OCI-LY1 (cell line): ENCODE results near the gene FGGY.
"Not testable (repeated sequence)": the region's sequence is repeated elsewhere in the genome, so short reads cannot be mapped to it uniquely, and the experiment has no call there.

Experiments
- H2AFZ ChIP-seq: fragments of 200-600 bp; sonication (generic), shearing (Covaris generic); 2 replicates; pipeline ENCODE4 v1.6.0; 2014; ENCODE audit warnings: antibody characterized with exemption, mild to moderate bottlenecking, low read length
- H3F3A ChIP-seq: fragments of 200-600 bp; sonication (generic), shearing (Covaris generic); 2 replicates; pipeline ENCODE4 v1.6.0; 2014; ENCODE audit warnings: mild to moderate bottlenecking, antibody characterized with exemption, low read length, moderate library complexity; ENCODE audit not compliant: insufficient read depth
- H3K27ac ChIP-seq: fragments of 200-600 bp; sonication (generic); 2 replicates; pipeline ENCODE4 v1.5.1; 2014; ENCODE audit warnings: low read length, mixed run types, mild to moderate bottlenecking, low read depth; ENCODE audit not compliant: poor library complexity, severe bottlenecking
- H3K27me3 ChIP-seq: fragments of 200-600 bp; sonication (generic); 2 replicates; pipeline ENCODE4 v1.6.0; 2014; ENCODE audit warnings: antibody characterized with exemption, mild to moderate bottlenecking, low read length, moderate library complexity; ENCODE audit not compliant: insufficient read depth
- H3K36me3 ChIP-seq: fragments of 200-600 bp; sonication (generic); 2 replicates; pipeline ENCODE4 v1.6.1; 2014; ENCODE audit warnings: mild to moderate bottlenecking, antibody characterized with exemption, low read length, moderate library complexity, mixed read lengths; ENCODE audit not compliant: insufficient read depth
- H3K4me1 ChIP-seq: fragments of 200-600 bp; sonication (generic); 2 replicates; pipeline ENCODE4 v1.5.1; 2014; ENCODE audit warnings: mild to moderate bottlenecking, low read length, moderate library complexity; ENCODE audit not compliant: insufficient read depth, severe bottlenecking
- H3K4me2 ChIP-seq: fragments of 200-600 bp; sonication (generic), shearing (Covaris generic); 2 replicates; pipeline ENCODE4 v1.6.1; 2014; ENCODE audit warnings: low read length
- H3K4me3 ChIP-seq: fragments of 200-600 bp; sonication (generic); 2 replicates; pipeline ENCODE4 v1.5.1; 2014; ENCODE audit warnings: low read length, low read depth, mild to moderate bottlenecking, mixed read lengths; ENCODE audit not compliant: poor library complexity, severe bottlenecking
- H3K79me2 ChIP-seq: fragments of 200-600 bp; shearing (Covaris generic); 2 replicates; pipeline ENCODE4 v1.6.1; 2016; ENCODE audit warnings: mixed run types, low read length, mixed read lengths; ENCODE audit not compliant: insufficient read depth
- H3K9ac ChIP-seq: fragments of 200-600 bp; sonication (generic), shearing (Covaris generic); 2 replicates; pipeline ENCODE4 v1.6.1; 2014; ENCODE audit warnings: mild to moderate bottlenecking, low read length, mixed read lengths
- H3K9me2 ChIP-seq: fragments of 200-600 bp; sonication (generic), shearing (Covaris generic); 2 replicates; pipeline ENCODE4 v1.6.1; 2014; ENCODE audit warnings: low read depth, mild to moderate bottlenecking, low read length, mixed read lengths
- H3K9me3 ChIP-seq: fragments of 200-600 bp; shearing (Covaris generic); 2 replicates; pipeline ENCODE4 v1.6.1; 2014; ENCODE audit warnings: low read length, mixed read lengths
- H4K20me1 ChIP-seq: fragments of 200-600 bp; sonication (generic), shearing (Covaris generic); 2 replicates; pipeline ENCODE4 v1.6.0; 2016; ENCODE audit warnings: mild to moderate bottlenecking, low read length; ENCODE audit not compliant: insufficient read depth
- CTCF ChIP-seq: fragments of 200-600 bp; sonication (generic), shearing (Covaris generic); IDR thresholded peaks from 2 replicates; pipeline ENCODE4 v1.5.1; 2017; ENCODE audit warnings: mild to moderate bottlenecking, antibody characterized with exemption, low read length, moderate library complexity, mixed read lengths
- EZH2 ChIP-seq: fragments of 200-600 bp; sonication (generic), shearing (Covaris generic); IDR thresholded peaks from 2 replicates; pipeline ENCODE4 v1.8.0; 2017; ENCODE audit warnings: borderline replicate concordance, mixed run types, mild to moderate bottlenecking, antibody characterized with exemption, low read length, moderate library complexity, mixed read lengths

Gene FGGY

GRCh38 chr1:59556398-59556797 lies 259.5 kb downstream of the FGGY start:
- Histone ChIP-seq H3K9me3 (no peaks in the 10 kb centered on the region), H3K9ac (no peak overlapping the region), H3K4me2 (no peak overlapping the region), H3K4me1 (no peaks in the 10 kb centered on the region), H3K36me3 (no peaks in the 10 kb centered on the region), H3K79me2 (no peaks in the 10 kb centered on the region), H2AFZ (no peak overlapping the region), H3K27ac (no peak overlapping the region), H3F3A (no peaks in the 10 kb centered on the region), H3K4me3 (no peak overlapping the region), H4K20me1 (no peaks in the 10 kb centered on the region), H3K27me3 (no peaks in the 10 kb centered on the region), H3K9me2 (no peaks in the 10 kb centered on the region)
- TF ChIP-seq CTCF: no peak
- no peak for TF ChIP-seq EZH2

GRCh38 chr1:59556802-59557548 lies 260.1 kb downstream of the FGGY start:
- TF ChIP-seq EZH2 (no peak), CTCF (no peak)
- Histone ChIP-seq H3K4me3 (no peak overlapping the region), H3K9me2 (no peaks in the 10 kb centered on the region), H3F3A (no peaks in the 10 kb centered on the region), H3K9me3 (no peaks in the 10 kb centered on the region), H4K20me1 (no peaks in the 10 kb centered on the region), H3K4me2 (no peak overlapping the region), H3K79me2 (no peaks in the 10 kb centered on the region), H3K9ac (no peak overlapping the region), H3K27ac (no peak overlapping the region), H3K4me1 (no peaks in the 10 kb centered on the region), H3K27me3 (no peaks in the 10 kb centered on the region), H2AFZ (no peak overlapping the region), H3K36me3 (no peaks in the 10 kb centered on the region)

GRCh38 chr1:59557549-59557885 lies 260.6 kb downstream of the FGGY start:
- TF ChIP-seq EZH2 (no peak), CTCF (no peak)
- Histone ChIP-seq H3K4me2 (no peak overlapping the region), H3K79me2 (no peaks in the 10 kb centered on the region), H3K9me2 (no peaks in the 10 kb centered on the region), H3F3A (no peaks in the 10 kb centered on the region), H3K4me3 (no peak overlapping the region), H3K36me3 (no peaks in the 10 kb centered on the region), H3K4me1 (no peaks in the 10 kb centered on the region), H4K20me1 (no peaks in the 10 kb centered on the region), H2AFZ (no peak overlapping the region), H3K27me3 (no peaks in the 10 kb centered on the region), H3K27ac (no peak overlapping the region), H3K9ac (no peak overlapping the region), H3K9me3 (no peaks in the 10 kb centered on the region)

GRCh38 chr1:59558580-59558979 lies 261.7 kb downstream of the FGGY start:
- H2AFZ ChIP-seq, H3K4me3 ChIP-seq, H3F3A ChIP-seq, H3K9ac ChIP-seq, H3K9me2 ChIP-seq, H3K36me3 ChIP-seq, H3K79me2 ChIP-seq, H3K27ac ChIP-seq, H3K9me3 ChIP-seq, H3K4me1 ChIP-seq, H3K4me2 ChIP-seq, H3K27me3 ChIP-seq, H4K20me1 ChIP-seq: not testable (repeated sequence)
